ENCODE measurements around the gene ADGRF4.

DNA sequence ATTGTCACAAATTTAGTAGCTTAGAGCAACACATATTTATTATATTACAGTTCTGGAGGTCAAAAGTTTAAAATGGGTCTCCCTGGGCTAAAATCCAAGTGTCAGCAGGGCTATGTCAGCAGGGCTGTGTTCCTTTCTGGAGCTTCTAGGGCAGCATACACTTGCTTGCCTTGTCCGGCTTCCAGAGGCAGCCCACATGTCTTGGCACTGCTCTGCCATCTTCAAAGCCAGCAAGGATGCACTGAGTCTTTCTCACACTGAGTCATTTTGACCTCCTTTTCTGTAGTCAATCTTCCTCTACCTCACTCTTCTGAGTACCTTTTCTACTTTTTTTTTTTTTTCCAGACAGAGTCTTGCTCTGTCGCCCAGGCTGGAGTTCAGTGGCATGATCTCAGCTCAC is 39.0 kb downstream of the ADGRF4 start:
- TF ChIP-seq EZH2 (IDR thresholded peaks at IDR 0.05; ENCODE audit: borderline replicate concordance, low read length) = no peak
- TF ChIP-seq, protein P1, sequence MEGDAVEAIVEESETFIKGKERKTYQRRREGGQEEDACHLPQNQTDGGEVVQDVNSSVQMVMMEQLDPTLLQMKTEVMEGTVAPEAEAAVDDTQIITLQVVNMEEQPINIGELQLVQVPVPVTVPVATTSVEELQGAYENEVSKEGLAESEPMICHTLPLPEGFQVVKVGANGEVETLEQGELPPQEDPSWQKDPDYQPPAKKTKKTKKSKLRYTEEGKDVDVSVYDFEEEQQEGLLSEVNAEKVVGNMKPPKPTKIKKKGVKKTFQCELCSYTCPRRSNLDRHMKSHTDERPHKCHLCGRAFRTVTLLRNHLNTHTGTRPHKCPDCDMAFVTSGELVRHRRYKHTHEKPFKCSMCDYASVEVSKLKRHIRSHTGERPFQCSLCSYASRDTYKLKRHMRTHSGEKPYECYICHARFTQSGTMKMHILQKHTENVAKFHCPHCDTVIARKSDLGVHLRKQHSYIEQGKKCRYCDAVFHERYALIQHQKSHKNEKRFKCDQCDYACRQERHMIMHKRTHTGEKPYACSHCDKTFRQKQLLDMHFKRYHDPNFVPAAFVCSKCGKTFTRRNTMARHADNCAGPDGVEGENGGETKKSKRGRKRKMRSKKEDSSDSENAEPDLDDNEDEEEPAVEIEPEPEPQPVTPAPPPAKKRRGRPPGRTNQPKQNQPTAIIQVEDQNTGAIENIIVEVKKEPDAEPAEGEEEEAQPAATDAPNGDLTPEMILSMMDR (IDR thresholded peaks at IDR 0.05; ENCODE audit: low read length) = no peak

Data from OCI-LY1 (cell line).